Eye (tissue), 1 donor: ENCODE measurements around the gene CEACAM18.

Experiments
- DNase-seq: peaks from one replicate; pipeline ENCODE4 v3.0.0-alpha.2; 2015

The CEACAM18 gene

GRCh38 chr19:51539821-51540366 is 61.6 kb downstream of the CEACAM18 start:
- no peak for DNase-seq
